Activated CD4-positive, alpha-beta T cell treated with anti-CD3 and anti-CD28 coated beads for 36 hours (primary cell): ENCODE results near the gene PHOX2A. TPM values are rescaled to one million over a fixed set of nuclear protein-coding genes. Genes with fewer than 3 reads are reported as not detected.

Source experiments
- ATAC-seq: fragments of 200-7000 bp; cut with Tn5 transposase; one replicate; pipeline ENCODE4 v1.10.0; 2021; ENCODE audit warnings: mild to moderate bottlenecking, moderate library complexity
- CTCF ChIA-PET: fragments of 350-600 bp; sonication (Branson Sonifier 250); formaldehyde crosslinking; loops from one replicate; lab custom pipeline; 2021; ENCODE audit warnings: antibody characterized with exemption; lab: Charles Lee
- POLR2A ChIA-PET: fragments of 350-600 bp; sonication (Branson Sonifier 250); formaldehyde crosslinking; loops from one replicate; lab custom pipeline; 2021; ENCODE audit warnings: antibody characterized with exemption, inconsistent platforms; lab: Charles Lee
- DNase-seq: peaks from one replicate; pipeline ENCODE4 v3.0.0-alpha.2; 2020
- H3K27ac Mint-ChIP-seq: one replicate; pipeline ENCODE4 v1.8.0; 2021; ENCODE audit warnings: mixed read lengths
- H3K27me3 Mint-ChIP-seq: one replicate; pipeline ENCODE4 v1.8.0; 2021; ENCODE audit warnings: mixed read lengths
- H3K36me3 Mint-ChIP-seq: one replicate; pipeline ENCODE4 v1.8.0; 2021; ENCODE audit warnings: low read depth, mixed read lengths
- H3K4me1 Mint-ChIP-seq: one replicate; pipeline ENCODE4 v1.8.0; 2021; ENCODE audit warnings: mixed read lengths
- H3K4me3 Mint-ChIP-seq: one replicate; pipeline ENCODE4 v1.8.0; 2021; ENCODE audit warnings: mild to moderate bottlenecking, moderate library complexity, mixed read lengths
- H3K9me3 Mint-ChIP-seq: one replicate; pipeline ENCODE4 v1.8.0; 2021; ENCODE audit warnings: low read depth, mixed read lengths
- intact Hi-C, 2 experiments: fragments of 100-400 bp; cut with DNase I in 1 of 2; cut with micrococcal nuclease in 1 of 2; formaldehyde crosslinking; loops; one replicate each; pipeline versions ENCODE4 v1.14.2 to v1.15.1; 2022 to 2024; cut with DNase I, micrococcal nuclease
- total RNA-seq, 2 experiments: library from RNA; stranded (reverse); gene quantifications; one replicate each; pipeline ENCODE4 v1.2.3, GENCODE V29; 2021

Gene PHOX2A
- total RNA-seq, 2 experiments from 2014 or later: not detected

DNA sequence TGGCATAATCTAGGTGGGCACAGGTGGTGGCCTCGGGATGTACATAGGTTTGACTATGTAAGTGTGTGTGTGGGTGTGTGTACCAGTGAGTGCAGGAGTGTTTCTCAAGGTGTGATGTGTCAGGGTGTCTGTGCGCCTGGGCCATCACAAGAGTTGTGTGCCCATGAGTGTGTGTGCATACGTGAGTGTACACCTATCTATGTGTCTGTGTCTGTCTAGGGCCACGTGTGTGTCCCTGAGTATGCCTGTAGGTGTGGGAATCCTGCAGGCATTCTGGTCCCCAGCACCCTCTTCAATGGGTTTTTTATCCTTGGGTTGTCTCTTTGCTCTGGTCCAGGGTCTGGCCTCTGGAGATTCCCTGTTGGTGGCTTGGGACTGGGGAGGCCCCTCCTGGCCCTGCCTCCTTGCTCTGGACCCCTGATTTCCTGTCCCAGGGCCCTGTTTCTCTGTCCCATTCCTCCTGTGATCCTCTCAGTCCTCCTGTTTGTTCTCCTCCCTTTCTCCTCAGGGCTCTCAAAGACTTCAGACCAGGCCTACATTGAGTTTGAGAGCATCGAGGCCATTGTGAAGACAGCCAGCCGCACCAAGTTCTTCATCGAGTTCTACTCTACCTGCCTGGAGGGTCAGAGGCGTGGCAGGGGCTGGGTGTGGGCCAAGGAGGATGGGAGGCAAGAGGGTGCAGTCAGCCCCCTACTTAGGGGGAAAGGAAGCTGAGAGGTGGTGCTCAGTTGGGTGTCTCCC is 10.0 kb downstream of the PHOX2A start:
- Mint-ChIP-seq H3K4me1 (no peaks in the 10 kb centered on the region), H3K4me3 (no peak overlapping the region), H3K36me3 (peaks cover 21% of the 10 kb centered on the region), H3K27me3 (peaks cover 3% of the 10 kb centered on the region), H3K27ac (no peak overlapping the region), H3K9me3 (no peaks in the 10 kb centered on the region)
- CTCF ChIA-PET: interaction anchor here (1.0 kb wide), 1 partner anchor 11 kb away, joined by 3 read pairs; no protein-coding TSS in a partner anchor
- POLR2A ChIA-PET: no interaction called here
- no peak for DNase-seq
- intact Hi-C loops: no loop called here
- no peak for ATAC-seq

GRCh38 chr11:72233056-72233772 is 10.8 kb downstream of the PHOX2A start:
- H3K4me1 Mint-ChIP-seq: no peaks in the 10 kb centered on the region
- intact Hi-C loops: no loop called here
- peaks cover 22% of the 10 kb centered on the region for H3K36me3 Mint-ChIP-seq
- CTCF ChIA-PET: no interaction called here
- no peak overlapping the region for H3K4me3 Mint-ChIP-seq
- ATAC-seq (no peak), DNase-seq (no peak)
- H3K27ac Mint-ChIP-seq: no peak overlapping the region
- H3K9me3 Mint-ChIP-seq: no peaks in the 10 kb centered on the region
- POLR2A ChIA-PET: no interaction called here
- no peaks in the 10 kb centered on the region for H3K27me3 Mint-ChIP-seq

DNA sequence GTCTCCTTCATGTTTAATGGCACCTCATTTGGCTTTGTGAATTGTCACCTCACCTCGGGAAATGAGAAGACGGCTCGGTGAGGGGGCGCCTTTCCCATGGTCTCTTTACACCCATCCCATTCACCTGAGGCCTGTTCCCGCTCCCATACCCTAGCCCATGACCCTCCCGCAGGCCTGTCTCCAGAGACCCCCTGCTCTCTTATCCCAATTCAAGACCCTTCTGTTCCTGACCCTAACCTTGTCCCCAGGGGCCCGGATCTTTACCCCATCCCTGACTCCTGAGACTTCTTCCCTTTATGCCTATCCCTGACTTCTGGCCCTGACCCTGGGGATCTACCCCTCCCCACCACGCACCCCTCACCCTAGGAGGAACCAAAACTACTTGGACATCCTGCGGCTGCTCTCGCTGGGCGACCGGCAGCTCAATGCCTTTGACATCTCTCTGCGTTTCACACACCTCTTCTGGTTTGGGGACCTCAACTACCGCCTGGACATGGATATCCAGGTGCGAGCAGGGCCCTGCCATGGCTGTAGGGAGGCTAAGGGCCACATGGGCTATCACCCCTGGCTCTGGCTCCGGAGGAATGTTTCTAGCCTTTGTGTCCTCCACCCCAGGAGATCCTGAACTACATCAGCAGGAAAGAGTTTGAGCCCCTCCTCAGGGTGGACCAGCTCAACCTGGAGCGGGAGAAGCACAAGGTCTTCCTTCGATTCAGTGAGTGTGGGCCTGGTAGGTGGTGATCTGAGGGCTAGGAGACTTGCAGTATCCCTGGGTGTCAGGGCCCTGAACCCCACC is 11.5 kb downstream of the PHOX2A start:
- CTCF ChIA-PET: no interaction called here
- intact Hi-C loops: no loop called here
- Mint-ChIP-seq H3K4me3 (no peak overlapping the region), H3K27ac (no peak overlapping the region), H3K36me3 (peaks cover 22% of the 10 kb centered on the region), H3K9me3 (no peaks in the 10 kb centered on the region), H3K27me3 (no peaks in the 10 kb centered on the region), H3K4me1 (no peaks in the 10 kb centered on the region)
- POLR2A ChIA-PET: no interaction called here
- DNase-seq (no peak), ATAC-seq (no peak)

DNA sequence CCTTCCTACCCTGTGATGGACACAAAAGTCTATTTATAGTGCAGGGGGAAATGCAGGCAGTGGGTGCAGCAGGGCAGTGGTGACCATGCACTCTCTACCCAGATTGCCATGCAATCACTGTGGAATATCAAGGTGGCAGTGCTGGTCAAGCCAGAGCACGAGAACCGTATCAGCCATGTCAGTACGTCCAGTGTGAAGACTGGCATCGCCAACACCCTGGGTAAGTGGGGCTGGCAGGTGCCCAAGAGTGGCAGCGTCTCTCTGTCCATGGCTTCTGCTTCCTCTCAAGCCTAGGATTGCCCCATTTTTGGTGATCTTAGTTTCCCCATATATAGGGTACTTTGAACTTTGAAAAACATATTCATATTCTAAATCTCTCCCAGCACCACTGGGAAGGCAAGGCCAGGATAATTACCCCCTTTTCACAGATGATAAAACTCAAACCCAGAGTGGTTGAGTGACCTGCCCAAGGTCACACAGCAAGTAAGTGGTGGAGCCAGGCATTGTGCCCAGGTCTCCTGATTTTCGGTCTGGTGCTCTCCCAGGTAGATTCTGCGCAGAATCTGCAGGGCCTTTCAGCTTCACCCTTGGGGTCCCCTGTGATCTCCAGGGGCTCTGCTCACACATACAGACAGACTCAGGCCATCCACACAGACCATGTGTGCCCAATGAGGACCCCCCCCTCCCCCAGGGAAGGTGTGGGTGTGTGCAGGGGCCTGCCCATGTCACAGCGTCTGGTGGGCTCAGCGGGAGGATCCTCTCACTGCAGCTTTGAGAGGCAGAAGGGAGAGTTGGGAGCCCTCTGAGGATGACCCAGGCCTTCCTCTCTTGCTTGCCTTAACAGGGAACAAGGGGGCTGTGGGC is 12.3 kb downstream of the PHOX2A start:
- ChIA-PET CTCF (no interaction called here), POLR2A (no interaction called here)
- ATAC-seq (no peak), DNase-seq (no peak)
- Mint-ChIP-seq H3K36me3 (peaks cover 22% of the 10 kb centered on the region), H3K4me3 (no peak overlapping the region), H3K27ac (no peak overlapping the region), H3K27me3 (no peaks in the 10 kb centered on the region), H3K9me3 (no peaks in the 10 kb centered on the region), H3K4me1 (no peaks in the 10 kb centered on the region)
- intact Hi-C loops: no loop called here

- peaks cover 22% of the 10 kb centered on the region for H3K36me3 Mint-ChIP-seq
- intact Hi-C loops: no loop called here
- H3K4me1 Mint-ChIP-seq: peaks cover 2% of the 10 kb centered on the region
- H3K27ac Mint-ChIP-seq: no peak overlapping the region
- no peak for ATAC-seq
- no peaks in the 10 kb centered on the region for H3K27me3 Mint-ChIP-seq
- CTCF ChIA-PET: no interaction called here
- POLR2A ChIA-PET: no interaction called here
- no peak for DNase-seq
- no peaks in the 10 kb centered on the region for H3K9me3 Mint-ChIP-seq
- no peak overlapping the region for H3K4me3 Mint-ChIP-seq
Measured at GRCh38 chr11:72230764-72231365, 13.1 kb downstream of the PHOX2A start.

DNA sequence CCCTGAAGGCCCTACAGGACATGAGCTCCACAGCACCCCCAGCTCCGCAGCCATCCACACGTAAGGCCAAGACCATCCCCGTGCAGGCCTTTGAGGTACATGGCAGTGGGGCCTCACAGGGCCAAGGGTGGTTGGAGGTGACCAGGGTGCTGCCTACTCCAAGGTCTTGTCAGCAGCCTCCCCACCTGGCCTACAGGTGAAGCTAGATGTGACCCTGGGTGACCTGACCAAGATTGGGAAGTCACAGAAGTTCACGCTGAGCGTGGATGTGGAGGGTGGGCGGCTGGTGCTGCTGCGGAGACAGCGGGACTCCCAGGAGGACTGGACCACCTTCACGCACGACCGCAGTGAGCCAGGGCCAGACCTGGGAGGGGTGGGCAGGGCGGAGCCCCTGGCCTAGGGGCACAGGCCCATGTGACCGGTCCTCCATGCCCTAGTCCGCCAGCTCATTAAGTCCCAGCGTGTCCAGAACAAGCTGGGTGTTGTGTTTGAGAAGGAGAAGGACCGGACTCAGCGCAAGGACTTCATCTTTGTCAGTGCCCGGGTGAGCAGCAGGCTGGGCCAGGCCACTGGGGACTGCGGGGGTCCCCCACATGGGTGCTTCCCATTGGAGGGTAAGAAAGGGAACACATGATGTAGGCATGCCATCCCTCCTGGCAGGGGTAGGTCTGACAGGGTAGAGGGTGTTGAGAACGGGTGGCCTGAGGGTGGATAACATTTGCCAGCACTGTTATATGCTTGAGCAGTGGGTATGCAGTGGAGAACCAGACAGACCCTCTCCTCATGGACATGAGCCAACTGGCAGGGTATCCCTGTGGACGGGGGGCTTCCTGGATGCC is 13.8 kb downstream of the PHOX2A start:
- Mint-ChIP-seq H3K36me3 (peaks cover 22% of the 10 kb centered on the region), H3K9me3 (no peaks in the 10 kb centered on the region), H3K27me3 (no peaks in the 10 kb centered on the region), H3K4me3 (no peak overlapping the region), H3K27ac (no peak overlapping the region), H3K4me1 (peaks cover 8% of the 10 kb centered on the region)
- ChIA-PET POLR2A (no interaction called here), CTCF (interaction anchor here (0.6 kb wide), 2 partner anchors 16 to 314 kb away, joined by 3 read pairs; no protein-coding TSS in a partner anchor)
- ATAC-seq: no peak
- no peak for DNase-seq
- intact Hi-C loops: no loop called here

DNA sequence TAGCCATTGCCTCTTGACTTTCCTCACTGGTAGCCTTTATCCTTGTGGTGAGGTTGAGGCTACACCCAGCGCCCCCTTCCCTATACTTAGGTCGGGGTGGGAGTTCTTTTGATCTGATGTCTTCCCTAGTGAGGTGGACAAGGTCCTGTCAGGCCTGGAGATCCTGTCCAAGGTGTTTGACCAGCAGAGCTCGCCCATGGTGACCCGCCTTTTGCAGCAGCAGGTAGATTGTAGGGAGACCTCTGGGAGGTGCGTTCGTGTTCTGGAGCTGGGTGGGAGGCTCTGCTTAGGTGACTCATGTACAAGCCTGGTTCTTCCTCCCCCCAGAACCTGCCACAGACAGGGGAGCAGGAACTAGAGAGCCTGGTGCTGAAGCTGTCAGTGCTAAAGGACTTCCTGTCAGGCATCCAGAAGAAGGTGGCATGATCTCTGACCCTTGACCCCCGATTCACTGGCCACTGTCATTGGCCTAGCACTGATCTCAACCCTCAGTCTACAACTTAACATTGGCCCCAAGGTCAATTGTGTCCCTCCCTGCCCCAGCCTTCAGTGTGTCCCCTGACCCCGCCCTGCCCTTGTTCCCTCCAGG is 14.5 kb downstream of the PHOX2A start:
- ATAC-seq: no peak
- ChIA-PET CTCF (interaction anchor here (0.6 kb wide), 2 partner anchors 15 to 315 kb away, joined by 3 read pairs; no protein-coding TSS in a partner anchor), POLR2A (no interaction called here)
- intact Hi-C loops: no loop called here
- no peaks in the 10 kb centered on the region for H3K27me3 Mint-ChIP-seq
- peaks cover 22% of the 10 kb centered on the region for H3K36me3 Mint-ChIP-seq
- H3K27ac Mint-ChIP-seq: no peak overlapping the region
- H3K4me1 Mint-ChIP-seq: peaks cover 9% of the 10 kb centered on the region
- H3K9me3 Mint-ChIP-seq: no peaks in the 10 kb centered on the region
- no peak overlapping the region for H3K4me3 Mint-ChIP-seq
- DNase-seq: no peak

DNA sequence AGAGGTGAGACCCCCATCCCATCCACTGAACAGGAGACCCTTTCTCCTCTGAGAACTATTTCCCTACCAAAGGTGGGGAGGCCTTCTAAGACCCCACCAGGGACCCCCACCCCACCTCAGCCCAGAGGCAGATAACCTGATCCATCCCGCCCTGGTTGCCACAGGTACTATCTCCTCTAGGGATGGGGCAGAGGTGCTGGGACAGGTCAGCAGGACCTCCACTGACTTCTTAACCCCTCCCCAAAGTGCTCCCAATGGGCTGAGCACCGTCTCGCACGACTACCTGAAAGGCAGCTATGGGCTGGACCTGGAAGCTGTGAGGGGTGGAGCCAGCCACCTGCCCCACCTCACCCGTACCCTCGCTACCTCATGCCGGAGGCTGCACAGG is 15.1 kb downstream of the PHOX2A start:
- DNase-seq: no peak
- ATAC-seq: no peak
- Mint-ChIP-seq H3K36me3 (peaks cover 20% of the 10 kb centered on the region), H3K27ac (no peak overlapping the region), H3K4me3 (no peak overlapping the region), H3K27me3 (no peaks in the 10 kb centered on the region), H3K4me1 (peaks cover 9% of the 10 kb centered on the region), H3K9me3 (no peaks in the 10 kb centered on the region)
- intact Hi-C loops: no loop called here
- POLR2A ChIA-PET: no interaction called here
- CTCF ChIA-PET: no interaction called here

- ATAC-seq (no peak), DNase-seq (no peak)
- peaks cover 20% of the 10 kb centered on the region for H3K36me3 Mint-ChIP-seq
- ChIA-PET CTCF (no interaction called here), POLR2A (no interaction called here)
- intact Hi-C loops: no loop called here
- no peaks in the 10 kb centered on the region for H3K9me3 Mint-ChIP-seq
- peaks cover 9% of the 10 kb centered on the region for H3K4me1 Mint-ChIP-seq
- H3K27ac Mint-ChIP-seq: no peak overlapping the region
- no peak overlapping the region for H3K4me3 Mint-ChIP-seq
- no peaks in the 10 kb centered on the region for H3K27me3 Mint-ChIP-seq
Measured at GRCh38 chr11:72228229-72228843, 15.6 kb downstream of the PHOX2A start.
